ENCODE results near the gene LZTR1. TPM values are rescaled to one million over a fixed set of nuclear protein-coding genes. Genes with fewer than 3 reads are reported as not detected.
A peak's percentile ranks its signal among the peaks of the same experiment; 100 is the strongest.

The LZTR1 gene
- total RNA-seq, 1 donor, result 53.5 TPM

GRCh38 chr22:21014726-21015465 lies 32.8 kb downstream of the LZTR1 start, which contains the start of gene P2RX6:
P2RX6 (plus strand) TSS chr22:21015165; CDS start chr22:21015175, 10 bp downstream.
- peak within 1 kb of the TSS; percentile 67 for H3K4me3 ChIP-seq (ENCODE audit: low read depth, low read length)
- DNase-seq (ENCODE audit: low read depth), result peak; percentile 48
- TF ChIP-seq, protein P1, sequence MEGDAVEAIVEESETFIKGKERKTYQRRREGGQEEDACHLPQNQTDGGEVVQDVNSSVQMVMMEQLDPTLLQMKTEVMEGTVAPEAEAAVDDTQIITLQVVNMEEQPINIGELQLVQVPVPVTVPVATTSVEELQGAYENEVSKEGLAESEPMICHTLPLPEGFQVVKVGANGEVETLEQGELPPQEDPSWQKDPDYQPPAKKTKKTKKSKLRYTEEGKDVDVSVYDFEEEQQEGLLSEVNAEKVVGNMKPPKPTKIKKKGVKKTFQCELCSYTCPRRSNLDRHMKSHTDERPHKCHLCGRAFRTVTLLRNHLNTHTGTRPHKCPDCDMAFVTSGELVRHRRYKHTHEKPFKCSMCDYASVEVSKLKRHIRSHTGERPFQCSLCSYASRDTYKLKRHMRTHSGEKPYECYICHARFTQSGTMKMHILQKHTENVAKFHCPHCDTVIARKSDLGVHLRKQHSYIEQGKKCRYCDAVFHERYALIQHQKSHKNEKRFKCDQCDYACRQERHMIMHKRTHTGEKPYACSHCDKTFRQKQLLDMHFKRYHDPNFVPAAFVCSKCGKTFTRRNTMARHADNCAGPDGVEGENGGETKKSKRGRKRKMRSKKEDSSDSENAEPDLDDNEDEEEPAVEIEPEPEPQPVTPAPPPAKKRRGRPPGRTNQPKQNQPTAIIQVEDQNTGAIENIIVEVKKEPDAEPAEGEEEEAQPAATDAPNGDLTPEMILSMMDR (IDR thresholded peaks at IDR 0.05; ENCODE audit: insufficient read depth, low read length), result no peak

DNA sequence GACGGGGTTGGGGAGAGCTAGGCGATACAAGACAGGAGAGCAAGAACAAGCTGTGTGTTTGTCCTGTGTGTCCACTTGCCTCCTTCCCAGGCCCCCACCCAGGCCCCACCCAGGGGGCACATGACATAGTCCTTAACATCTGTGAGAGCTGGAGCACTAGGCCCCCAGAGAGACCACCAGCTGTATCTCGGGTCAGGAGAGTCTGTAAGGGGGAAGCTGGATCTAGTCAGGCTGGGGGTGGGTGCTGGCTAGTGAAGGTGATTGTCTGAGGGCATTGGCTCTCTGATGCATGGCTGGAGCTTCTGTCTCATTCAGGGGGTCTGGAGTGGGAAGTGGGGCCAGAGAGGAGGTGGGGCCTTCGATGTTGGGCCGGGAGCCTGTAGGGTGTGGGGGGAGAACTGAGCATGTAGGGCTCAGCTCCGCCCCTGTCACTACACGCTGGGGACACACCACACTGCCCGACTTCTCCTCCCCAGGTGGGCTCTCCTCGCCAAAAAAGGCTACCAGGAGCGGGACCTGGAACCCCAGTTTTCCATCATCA lies 33.4 kb downstream of the LZTR1 start:
- H3K4me3 ChIP-seq (ENCODE audit: low read depth, low read length), result peak overlapping the region; percentile 67
- TF ChIP-seq, protein P1 (IDR thresholded peaks at IDR 0.05; ENCODE audit: insufficient read depth, low read length), result no peak
- DNase-seq (ENCODE audit: low read depth), result no peak

DNA sequence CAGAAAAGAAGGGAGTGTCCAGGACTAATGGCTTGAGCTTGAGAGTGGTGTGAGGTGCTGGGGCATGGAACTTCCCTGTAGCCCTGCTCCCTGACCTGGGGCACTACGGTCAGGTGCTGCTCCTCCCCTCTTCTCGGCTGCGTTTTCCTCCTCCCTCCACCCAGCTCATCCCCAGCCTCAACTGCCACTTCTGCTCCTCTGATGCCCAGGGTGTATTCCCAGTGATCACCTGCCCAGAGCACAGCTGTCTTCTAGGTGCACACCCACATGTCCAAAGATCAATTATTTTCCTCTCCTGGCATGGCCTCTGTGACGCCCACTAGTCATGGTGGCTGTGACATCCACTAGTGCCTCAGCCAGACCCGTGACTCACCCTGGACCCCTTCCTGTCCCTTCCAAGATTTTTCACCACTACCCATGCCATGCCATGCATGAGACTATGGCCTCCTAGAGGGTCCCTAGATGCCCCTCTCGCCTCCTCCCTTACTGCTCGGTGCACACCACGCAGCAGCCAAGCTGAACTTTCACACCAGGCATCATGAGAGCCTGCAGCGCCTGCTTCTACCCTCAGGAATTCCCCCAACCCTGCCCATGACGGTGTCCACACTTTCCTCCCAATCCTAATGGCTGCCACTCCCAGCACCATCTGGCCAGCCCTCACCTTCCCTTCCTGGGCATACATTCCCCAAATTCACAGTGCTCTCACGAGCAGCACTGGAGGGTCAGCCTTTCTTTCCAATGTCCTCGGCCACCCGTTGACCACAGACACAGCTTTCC lies 34.7 kb downstream of the LZTR1 start:
- no peak for DNase-seq (ENCODE audit: low read depth)
- H3K4me3 ChIP-seq (ENCODE audit: low read depth, low read length), result no peak overlapping the region
- TF ChIP-seq, protein P1 (IDR thresholded peaks at IDR 0.05; ENCODE audit: insufficient read depth, low read length), result no peak

DNA sequence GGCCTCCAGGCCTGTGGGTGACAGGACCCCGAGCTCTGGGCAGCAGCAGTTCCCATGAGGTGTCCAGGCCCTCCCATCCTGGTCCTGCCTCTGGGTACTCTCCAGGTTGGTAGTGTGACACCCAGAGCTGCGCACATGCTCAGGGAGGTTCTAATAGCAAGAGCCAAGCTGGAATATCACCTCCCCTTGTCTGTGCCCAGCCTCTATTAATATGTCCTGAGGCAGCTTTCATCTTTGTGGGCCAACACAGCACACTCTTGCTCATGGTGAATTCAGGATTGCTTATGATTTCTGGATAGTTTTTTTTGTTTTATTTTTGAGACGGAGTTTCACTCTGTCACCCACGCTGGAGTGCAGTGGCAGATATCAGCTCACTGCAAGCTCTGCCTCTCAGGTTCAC lies 36.2 kb downstream of the LZTR1 start:
- TF ChIP-seq, protein P1 (IDR thresholded peaks at IDR 0.05; ENCODE audit: insufficient read depth, low read length), result no peak
- H3K4me3 ChIP-seq (ENCODE audit: low read depth, low read length), result no peak overlapping the region
- DNase-seq (ENCODE audit: low read depth), result no peak

DNA sequence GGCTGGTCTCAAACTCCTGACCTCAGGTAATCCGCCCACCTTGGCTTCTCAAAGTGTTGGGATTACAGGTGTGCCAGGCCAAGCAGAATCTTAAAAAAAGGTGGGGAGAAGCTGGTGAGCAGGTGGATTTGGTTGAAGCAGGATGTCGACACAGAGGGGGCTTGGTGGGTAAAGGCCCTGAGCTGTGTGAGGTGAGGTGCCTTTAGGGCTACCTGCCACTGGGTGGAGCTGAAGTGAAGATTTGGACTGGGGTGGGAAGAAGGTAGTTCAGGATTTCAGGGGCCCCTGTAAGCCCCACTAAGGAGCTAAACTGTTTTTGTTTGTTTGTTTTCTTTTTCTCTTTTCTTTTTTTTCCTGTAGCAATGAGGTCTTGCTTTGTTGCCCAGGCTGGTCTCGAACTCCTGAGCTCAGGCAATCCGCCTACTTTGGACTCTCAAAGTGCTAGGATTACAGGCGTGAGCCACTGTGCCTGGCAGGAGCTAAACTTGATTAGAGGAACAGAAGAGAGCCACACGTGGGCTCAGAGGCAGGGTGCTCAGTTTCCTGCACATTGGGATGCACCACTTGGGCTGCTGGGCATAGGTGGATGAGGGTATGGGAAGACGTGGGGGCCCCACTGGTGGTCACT lies 38.8 kb downstream of the LZTR1 start:
- TF ChIP-seq, protein P1 (IDR thresholded peaks at IDR 0.05; ENCODE audit: insufficient read depth, low read length), result peak; percentile 28
- DNase-seq (ENCODE audit: low read depth), result no peak
- H3K4me3 ChIP-seq (ENCODE audit: low read depth, low read length), result no peak overlapping the region

DNA sequence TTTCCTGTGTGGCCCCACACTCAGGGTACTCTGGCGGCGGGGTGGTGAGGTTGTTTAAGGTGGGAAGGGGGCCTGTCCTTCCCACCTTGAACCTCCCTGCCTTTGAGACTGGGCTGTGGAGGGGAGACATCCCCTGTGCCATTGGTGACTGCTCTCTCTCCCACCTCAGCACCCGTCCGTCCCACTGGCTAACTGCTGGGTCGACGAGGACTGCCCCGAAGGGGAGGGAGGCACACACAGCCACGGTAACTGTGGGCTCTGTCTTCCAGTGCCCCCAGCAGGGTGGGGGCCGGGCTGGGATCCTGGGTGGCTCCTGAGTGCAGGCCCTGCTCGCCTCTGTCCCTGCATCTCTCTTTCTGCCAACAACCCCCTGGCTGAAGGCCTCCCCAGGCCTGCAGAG lies 40.4 kb downstream of the LZTR1 start:
- DNase-seq (ENCODE audit: low read depth), result no peak
- H3K4me3 ChIP-seq (ENCODE audit: low read depth, low read length), result no peak overlapping the region
- TF ChIP-seq, protein P1 (IDR thresholded peaks at IDR 0.05; ENCODE audit: insufficient read depth, low read length), result no peak
